Ovary (tissue), 9 donors: ENCODE data around the gene CTDSPL. TPM values are rescaled to one million over a fixed set of nuclear protein-coding genes. Genes with fewer than 3 reads are reported as not detected.
"Not testable (repeated sequence)": the region's sequence is repeated elsewhere in the genome, so short reads cannot be mapped to it uniquely, and the experiment has no call there.

Source experiments
- DNase-seq, 5 donors: peaks; one replicate each; pipeline ENCODE4 v3.0.0-alpha.2; 2019 to 2020
- H3K27ac ChIP-seq, 2 donors: fragments of 200-600 bp; one replicate each; pipeline versions ENCODE4 v1.5.1 to v1.8.0; 2019 to 2022
- H3K27me3 ChIP-seq: fragments of 200-600 bp; one replicate; pipeline ENCODE4 v1.8.0; 2022
- H3K36me3 ChIP-seq: fragments of 200-600 bp; sonication (generic); one replicate; pipeline ENCODE4 v1.5.1; 2019
- H3K4me1 ChIP-seq: one replicate; pipeline ENCODE4 v1.8.1; 2013; ENCODE audit warnings: mild to moderate bottlenecking, moderate library complexity; ENCODE audit not compliant: insufficient read depth
- H3K4me3 ChIP-seq: fragments of 200-600 bp; sonication (generic); one replicate; pipeline ENCODE4 v1.5.1; 2017
- H3K9me3 ChIP-seq, 2 donors: fragments of 200-600 bp in 1 of 2; sonication (generic) in 1 of 2; one replicate each; pipeline versions ENCODE4 v1.5.1 to v1.8.1; 2013 to 2019; ENCODE audit warnings: mild to moderate bottlenecking in 1 of 2, moderate library complexity in 1 of 2
- EP300 ChIP-seq: sonication (generic); formaldehyde crosslinking; IDR thresholded peaks from one replicate; pipeline ENCODE4 v1.6.1; 2017; ENCODE audit warnings: antibody characterized with exemption
- POLR2A ChIP-seq: fragments of 450-650 bp; IDR thresholded peaks from one replicate; pipeline ENCODE4 v1.6.1; 2017; ENCODE audit warnings: antibody characterized with exemption, mild to moderate bottlenecking, moderate library complexity
- WGBS, 3 donors: extraction: QIAGEN DNeasy Blood & Tissue Kit in 1 of 3; methylation state at CpG; one replicate each; pipeline versions ENCODE4 v1.1.5 to v1.1.7; 2013 to 2017; 5-methylcytosine and 5-hydroxymethylcytosine counted together
- intact Hi-C, 4 donors: fragments of 100-400 bp; cut with DNase I; formaldehyde crosslinking; loops; one replicate each; pipeline versions ENCODE4 v1.11.0 to v1.15.1; 2022 to 2023
- microRNA-seq, 3 donors: library from miRNA; unstranded; fragments of <30 nt; microRNA quantifications; one replicate each; pipeline versions ENCODE4 to v1.2.0, GENCODE V29; 2019 to 2020
- polyA plus RNA-seq, 2 donors: library from polyadenylated mRNA; stranded (reverse); fragments of 200-250 nt in 1 of 2; fragments of 350-450 nt in 1 of 2; fragmentation: Illumina TruSeq in 1 of 2; extraction: RNeasy Lipid Tissue Mini Kit (QIAGEN cat#74804) in 1 of 2; gene quantifications; one replicate each; pipeline ENCODE4 v1.2.3, GENCODE V29; 2013 to 2014
- small RNA-seq: library from RNA; depleted of rRNA; stranded (forward); fragments of <200 nt; gene quantifications from one replicate; pipeline ENCODE3, GENCODE V24; 2016
- total RNA-seq, 7 donors: library from RNA; depleted of rRNA in 2 of 7; stranded (reverse); fragments of >200 nt in 2 of 7; fragmentation: NEBNext Ultra II Directional in 3 of 7; extraction: Animal tissue kit (Norgen Biotek cat#: 25700) in 3 of 7; gene quantifications; one replicate each; pipeline versions ENCODE4 v1.1.0 to v1.2.4, GENCODE V29; 2016 to 2023
- TF ChIP-seq, protein P1 (sequence below), 3 donors: fragments of 450-650 bp in 2 of 3; fragments of 200-600 bp in 1 of 3; IDR thresholded peaks; one replicate each; pipeline versions ENCODE4 v1.5.1 to v1.8.0; 2016 to 2022; ENCODE audit warnings: antibody characterized with exemption in 3 of 3, mild to moderate bottlenecking in 1 of 3
- donor health status: DM: no; HTN: no; CAD: no; lungs with moderate emphysema.
- donor health status: DM: no; HTN: no; CAD: no.
- donor health status: Bipolar disorder and iron deficiency.
- donor health status: DM: yes; HTN: yes; CAD: no.
- donor health status: DM: no; HTN: no; CAD: no.
- donor health status: DM: yes; HTN: yes; CAD: no.

The CTDSPL gene
- total and polyA plus RNA-seq, 9 donors = 14.8 to 41.1 (median 34.2) TPM

DNA sequence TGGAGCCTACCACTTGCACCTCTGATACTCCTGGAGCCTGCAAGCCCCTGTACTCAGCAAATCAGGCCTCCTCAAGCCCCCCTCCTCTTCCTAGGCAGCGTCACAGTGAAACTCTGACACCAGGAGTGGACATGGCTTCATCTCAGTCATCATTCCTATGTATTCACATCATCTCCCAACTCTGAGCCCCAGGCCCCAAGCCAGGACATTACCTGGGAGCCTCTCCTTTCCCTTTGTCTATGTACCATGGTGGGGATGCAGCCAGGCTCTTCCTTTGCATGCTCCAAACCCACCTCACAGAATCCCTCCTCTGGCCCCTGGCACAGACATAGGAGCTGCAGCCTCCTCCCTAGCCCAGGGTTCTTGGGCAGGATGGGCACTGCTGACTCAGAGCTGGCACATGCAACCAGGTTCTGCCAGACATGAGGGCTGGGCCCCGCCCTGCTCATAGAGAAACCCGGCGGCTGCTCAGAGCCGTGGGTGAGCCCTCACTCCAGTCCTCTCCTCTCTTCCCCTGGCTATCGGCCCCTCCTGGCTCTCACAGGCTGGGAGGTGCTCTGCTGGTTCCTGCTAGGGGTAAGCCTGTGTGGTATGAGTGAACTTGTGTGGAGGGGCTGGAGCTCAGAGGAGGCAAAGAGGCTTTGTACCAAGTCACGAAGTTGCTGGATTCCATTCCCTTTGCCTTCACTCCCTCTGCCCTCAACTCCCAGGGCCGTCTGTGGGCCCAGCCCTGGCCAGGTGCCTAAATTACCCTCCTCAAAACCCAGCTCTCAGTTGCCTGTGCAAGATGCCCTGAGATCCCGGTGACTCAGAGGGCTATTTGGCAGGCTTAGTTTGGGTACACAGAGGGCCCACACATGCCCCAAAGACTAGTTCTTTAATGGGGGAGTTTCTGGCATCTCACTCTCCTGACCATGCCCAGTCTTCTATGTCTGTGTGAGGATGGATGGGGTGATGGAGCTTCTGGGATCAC lies 169.6 kb downstream of the CTDSPL start:
- peak in 3 of 5 donors; percentile 37 to 54 (median 38) for DNase-seq
- no peak overlapping the region for H3K4me3 ChIP-seq

DNA sequence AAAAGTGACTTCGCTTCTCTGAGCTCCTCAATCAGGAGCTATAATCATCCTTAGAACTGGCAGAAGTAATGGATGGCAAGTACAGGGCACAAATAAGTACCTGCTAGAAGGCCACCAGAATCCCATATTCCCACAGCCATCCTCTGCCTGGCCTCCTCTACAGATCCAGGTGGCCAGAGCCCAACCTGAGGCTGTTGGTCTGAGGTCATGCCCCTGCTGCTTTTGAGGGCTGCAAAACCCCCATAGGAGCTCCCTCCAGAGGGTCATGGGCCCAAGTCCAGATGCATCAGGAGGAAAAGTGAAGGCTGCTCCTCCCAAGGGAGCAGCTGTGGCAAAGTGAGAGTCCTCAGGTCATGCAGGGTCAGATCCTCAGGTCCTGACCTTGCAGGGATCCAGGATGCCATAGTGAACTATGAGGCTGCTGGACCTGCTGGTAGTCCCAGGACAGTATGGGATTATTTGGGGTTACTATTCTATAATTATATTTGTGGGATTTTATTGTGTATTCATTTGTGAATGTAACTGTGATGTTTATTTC lies 170.7 kb downstream of the CTDSPL start:
- Histone ChIP-seq H3K27me3 (no peaks in the 10 kb centered on the region), H3K9me3 (no peaks in the 10 kb centered on the region), H3K4me3 (no peak overlapping the region), H3K27ac (no peak overlapping the region), H3K36me3 (no peaks in the 10 kb centered on the region), H3K4me1 (peaks cover 8% of the 10 kb centered on the region)
- 90 to 95% (median 94%) methylated on average over 1 of the region's 1 CpG for WGBS, 3 donors
- TF ChIP-seq, protein P1, sequence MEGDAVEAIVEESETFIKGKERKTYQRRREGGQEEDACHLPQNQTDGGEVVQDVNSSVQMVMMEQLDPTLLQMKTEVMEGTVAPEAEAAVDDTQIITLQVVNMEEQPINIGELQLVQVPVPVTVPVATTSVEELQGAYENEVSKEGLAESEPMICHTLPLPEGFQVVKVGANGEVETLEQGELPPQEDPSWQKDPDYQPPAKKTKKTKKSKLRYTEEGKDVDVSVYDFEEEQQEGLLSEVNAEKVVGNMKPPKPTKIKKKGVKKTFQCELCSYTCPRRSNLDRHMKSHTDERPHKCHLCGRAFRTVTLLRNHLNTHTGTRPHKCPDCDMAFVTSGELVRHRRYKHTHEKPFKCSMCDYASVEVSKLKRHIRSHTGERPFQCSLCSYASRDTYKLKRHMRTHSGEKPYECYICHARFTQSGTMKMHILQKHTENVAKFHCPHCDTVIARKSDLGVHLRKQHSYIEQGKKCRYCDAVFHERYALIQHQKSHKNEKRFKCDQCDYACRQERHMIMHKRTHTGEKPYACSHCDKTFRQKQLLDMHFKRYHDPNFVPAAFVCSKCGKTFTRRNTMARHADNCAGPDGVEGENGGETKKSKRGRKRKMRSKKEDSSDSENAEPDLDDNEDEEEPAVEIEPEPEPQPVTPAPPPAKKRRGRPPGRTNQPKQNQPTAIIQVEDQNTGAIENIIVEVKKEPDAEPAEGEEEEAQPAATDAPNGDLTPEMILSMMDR (IDR thresholded peaks at IDR 0.05) = no peak
- TF ChIP-seq EP300 (no peak), POLR2A (no peak)
- intact Hi-C loops = no loop called here
- DNase-seq = no peak

More for the DNA sequence above, 169.6 kb downstream of the CTDSPL start:
- H3K4me1 ChIP-seq = peaks cover 8% of the 10 kb centered on the region
- H3K27ac ChIP-seq = peak overlapping the region in 1 of 2 donors; percentile 94
- no peaks in the 10 kb centered on the region for H3K36me3 ChIP-seq
- no peaks in the 10 kb centered on the region for H3K27me3 ChIP-seq
- H3K9me3 ChIP-seq = no peaks in the 10 kb centered on the region
- 47 to 51% (median 48%) methylated on average over 9 of the region's 9 CpGs for WGBS, 3 donors
- TF ChIP-seq POLR2A (no peak), EP300 (no peak)
- TF ChIP-seq, protein P1 (IDR thresholded peaks at IDR 0.05) = no peak
- intact Hi-C loops = no loop called here

DNA sequence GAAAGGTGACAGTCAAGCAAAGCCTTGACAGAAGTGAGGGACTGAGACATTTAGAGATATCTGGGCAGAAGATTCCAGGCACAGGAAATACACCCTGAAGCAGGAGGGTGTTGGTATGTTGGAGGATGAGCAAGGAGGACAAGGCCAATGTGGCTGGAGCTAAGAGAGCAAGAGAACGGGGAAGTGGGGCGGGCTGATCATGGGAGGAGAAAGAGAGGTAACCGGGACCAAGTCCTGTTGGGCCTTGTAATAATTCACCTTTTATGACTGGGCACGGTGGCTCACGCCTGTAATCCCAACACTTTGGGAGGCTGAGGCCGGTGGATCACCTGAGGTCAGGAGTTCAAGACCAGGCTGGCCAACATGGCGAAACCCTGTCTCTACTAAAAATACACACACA lies 171.9 kb downstream of the CTDSPL start:
- intact Hi-C loops = not testable (repeated sequence)
- 78 to 84% (median 81%) methylated on average over 6 to 7 of the region's 7 CpGs for WGBS, 3 donors

More for the DNA sequence above, 171.9 kb downstream of the CTDSPL start:
- not testable (repeated sequence) for H3K27ac ChIP-seq, H3K36me3 ChIP-seq, H3K27me3 ChIP-seq, H3K9me3 ChIP-seq, H3K4me1 ChIP-seq, DNase-seq, H3K4me3 ChIP-seq

Small RNA genes within 50 kb of the gene (microRNA-seq; reads per million reads assigned to microRNA genes)
- gene MIR26A1 = 16.7 to 441 (median 34.7) reads per million in 3 donors

Small RNA genes within 50 kb of the gene (small RNA-seq; reads per million reads assigned to genes)
- 1.2 reads per million, percentile 63 among the genes with 10 or more reads in this experiment for gene MIR26A1
- not detected for gene RF00019

Other genes starting within 250 kb of the CTDSPL start
- 10 to 100 TPM in 2 of 7 donors, 1 to 10 TPM in 5; 5.2 to 13.2 (median 8.8) TPM for gene VILL, start 128.9 kb downstream of the CTDSPL start, total RNA-seq
- 10 to 100 TPM in 1 of 2 donors, 1 to 10 TPM in 1; 4.8 to 12.3 TPM for gene VILL, start 128.9 kb downstream of the CTDSPL start, polyA plus RNA-seq
- 10 to 100 TPM; 12.3 to 62.3 (median 27.0) TPM for gene PLCD1, start 167.8 kb downstream of the CTDSPL start, total RNA-seq
- gene PLCD1, start 167.8 kb downstream of the CTDSPL start, polyA plus RNA-seq = 10 to 100 TPM; 21.2 to 30.0 TPM
- gene DLEC1, start 177.3 kb downstream of the CTDSPL start, total RNA-seq = 10 to 100 TPM in 1 of 7 donors, 1 to 10 TPM in 5, under 1 TPM in 1; 0.99 to 23.8 (median 3.7) TPM
- gene DLEC1, start 177.3 kb downstream of the CTDSPL start, polyA plus RNA-seq = 1 to 10 TPM in 1 of 2 donors, under 1 TPM in 1; 0.93 to 1.5 TPM